Endometrial microvascular endothelial cells (primary cell): Measurements from ENCODE around the gene SPSB1. TPM values are rescaled to one million over a fixed set of nuclear protein-coding genes. Genes with fewer than 3 reads are reported as not detected.

Experiments used
- in situ Hi-C: cut with HindIII; loops from 2 replicates; pipeline ENCODE4 v1.10.0; 2017; ENCODE audit warnings: low sequenced_read_pairs, low pct_unique_long_range_greater_than_20kb; ENCODE audit errors: inconsistent ontology term
- total RNA-seq: library from RNA; depleted of rRNA; stranded (reverse); fragments of >200 nt; gene quantifications from one replicate; pipeline ENCODE4 v1.2.3, GENCODE V29; 2015; ENCODE audit errors: inconsistent ontology term

SPSB1 gene
- total RNA-seq, 1 donor from 2014 or later: 16.1 TPM

DNA sequence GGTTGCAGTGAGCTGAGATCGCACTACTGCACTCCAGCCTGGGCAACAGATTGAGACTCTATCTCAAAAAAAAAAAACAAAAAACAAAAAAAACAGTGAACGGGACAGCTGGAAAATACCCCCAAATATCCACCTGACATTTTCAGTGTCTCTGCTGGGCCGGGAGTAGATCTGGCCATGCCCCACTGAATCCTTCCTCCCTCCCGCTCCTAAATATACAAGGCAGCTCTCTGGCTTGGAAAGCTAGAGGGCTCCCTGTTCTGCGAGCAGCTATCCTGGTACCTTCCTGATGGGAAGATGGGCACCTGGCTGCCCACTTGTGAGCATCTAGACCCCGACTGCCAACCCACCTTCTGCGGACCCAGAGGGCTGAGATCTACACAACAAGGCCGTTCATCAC lies 21.4 kb downstream of the SPSB1 start:
- in situ Hi-C loops: no loop called here

DNA sequence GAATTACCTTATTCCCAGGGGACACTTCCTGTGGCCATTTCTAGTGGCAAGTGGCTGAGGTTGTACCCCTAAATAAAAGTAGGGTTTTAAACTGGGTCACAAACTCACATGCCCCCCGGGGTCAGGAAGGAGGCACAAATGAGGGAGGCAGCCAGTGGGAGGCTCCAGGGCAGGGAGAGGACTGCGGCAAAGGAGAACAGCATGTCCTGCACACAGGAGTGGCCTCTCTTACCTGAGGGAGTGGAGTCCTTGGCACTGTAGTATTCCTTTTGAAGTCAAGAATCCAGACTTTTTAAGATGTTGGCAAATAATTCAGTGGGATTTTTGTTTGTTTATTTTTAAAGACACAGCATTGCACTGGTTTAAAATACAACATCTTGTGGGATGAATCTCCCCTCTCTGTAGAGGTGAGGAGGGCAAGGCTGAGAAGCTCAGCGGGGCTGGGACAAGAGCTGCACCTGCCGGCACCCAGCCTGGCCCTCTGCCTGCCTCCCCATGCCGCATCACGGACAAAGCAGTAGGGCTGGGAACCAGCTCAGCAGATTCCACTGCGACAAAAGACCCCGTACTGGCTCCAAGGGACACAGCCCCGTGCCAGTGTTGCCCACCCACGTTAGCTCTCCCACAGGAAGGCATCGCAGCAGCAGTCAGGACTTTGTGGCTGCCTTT lies 22.2 kb downstream of the SPSB1 start:
- in situ Hi-C loops: no loop called here

DNA sequence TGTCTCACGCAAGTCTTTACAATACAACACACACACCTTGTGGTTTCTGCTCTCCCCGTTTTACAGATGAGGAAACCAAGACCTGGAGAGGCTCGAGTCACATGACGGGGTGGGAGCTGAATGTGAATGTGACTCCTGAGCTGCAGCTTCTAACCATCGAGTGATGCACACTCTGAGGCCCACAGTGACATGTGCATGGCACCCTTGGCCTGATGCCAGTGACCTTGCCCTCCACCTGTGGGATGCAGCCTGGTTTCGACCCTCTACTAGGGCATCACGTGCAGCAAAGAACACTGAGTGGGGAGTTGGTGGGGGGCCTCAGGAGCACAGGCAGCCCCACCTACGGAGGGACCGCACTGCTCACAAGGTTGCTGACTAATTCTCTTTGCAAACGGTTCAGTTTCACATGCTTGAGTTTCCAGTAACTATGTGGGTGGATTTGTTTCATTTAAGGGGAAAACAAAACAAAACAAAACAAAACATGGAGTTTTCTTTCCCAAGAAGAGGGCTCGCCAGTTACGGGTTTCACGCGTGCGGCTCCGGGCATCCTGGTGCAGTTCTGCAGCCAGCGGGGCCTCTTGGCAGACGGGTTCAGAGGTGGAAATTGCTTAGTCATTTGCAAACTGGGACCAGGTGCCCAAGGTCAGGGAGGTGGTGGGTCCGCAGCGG lies 22.9 kb downstream of the SPSB1 start:
- in situ Hi-C loops: no loop called here

DNA sequence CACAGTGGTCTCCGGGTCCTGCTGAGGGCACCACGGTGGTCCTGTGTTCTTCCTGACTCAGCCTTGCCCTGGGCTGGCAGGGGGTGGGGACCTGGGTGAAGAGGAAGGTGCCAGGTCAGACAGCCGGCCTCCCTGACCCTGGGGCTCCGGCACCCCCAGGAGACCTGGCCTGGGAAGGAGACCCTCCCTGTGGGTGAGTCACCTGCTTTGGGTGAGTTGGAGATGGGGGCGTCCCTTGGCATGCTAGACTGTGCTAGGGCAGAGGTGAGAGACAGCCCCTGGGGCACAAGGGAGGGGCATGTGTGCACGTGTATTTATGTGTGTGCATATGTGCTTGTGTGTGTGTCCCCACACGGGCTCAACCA lies 23.4 kb downstream of the SPSB1 start:
- in situ Hi-C loops: no loop called here

DNA sequence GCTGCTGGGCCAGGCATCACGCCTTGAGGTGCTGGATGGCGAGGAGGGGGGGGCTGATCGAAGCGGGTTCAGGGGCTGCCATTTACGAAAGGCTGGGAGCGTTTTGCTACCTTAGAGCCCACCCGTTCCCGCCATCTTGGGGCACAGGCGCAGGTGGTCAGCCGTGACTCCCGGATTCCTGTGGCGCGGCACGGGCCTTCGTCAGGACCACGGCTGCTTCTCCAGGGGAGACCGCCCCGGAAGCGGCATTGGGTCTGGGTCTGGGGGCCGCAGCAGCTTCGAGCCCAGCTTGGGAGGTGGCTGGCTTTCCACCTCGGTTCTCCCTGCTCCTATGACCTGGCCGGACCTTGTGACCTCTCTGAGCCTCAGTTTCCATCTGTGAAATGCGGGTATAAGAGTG lies 23.8 kb downstream of the SPSB1 start:
- in situ Hi-C loops: no loop called here

DNA sequence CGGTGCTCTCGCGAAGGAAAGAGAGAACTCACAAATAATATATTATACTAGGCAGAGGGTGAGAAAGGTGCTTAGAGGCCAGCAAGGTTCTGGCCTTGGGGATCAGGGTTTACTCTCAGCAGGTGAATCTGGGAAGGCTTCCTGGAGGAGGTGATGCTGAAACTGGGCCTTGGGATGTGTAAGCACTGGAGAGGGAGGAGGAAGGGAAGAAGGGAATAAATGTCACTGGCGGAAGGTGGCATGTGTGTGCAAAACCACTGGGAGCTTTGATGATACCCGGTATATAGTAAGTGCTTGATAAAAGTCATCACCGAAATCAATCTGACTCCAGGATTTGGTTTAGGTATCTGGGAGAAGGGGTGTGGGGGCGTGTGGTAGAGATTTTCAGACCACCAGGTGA lies 24.4 kb downstream of the SPSB1 start:
- in situ Hi-C loops: no loop called here

DNA sequence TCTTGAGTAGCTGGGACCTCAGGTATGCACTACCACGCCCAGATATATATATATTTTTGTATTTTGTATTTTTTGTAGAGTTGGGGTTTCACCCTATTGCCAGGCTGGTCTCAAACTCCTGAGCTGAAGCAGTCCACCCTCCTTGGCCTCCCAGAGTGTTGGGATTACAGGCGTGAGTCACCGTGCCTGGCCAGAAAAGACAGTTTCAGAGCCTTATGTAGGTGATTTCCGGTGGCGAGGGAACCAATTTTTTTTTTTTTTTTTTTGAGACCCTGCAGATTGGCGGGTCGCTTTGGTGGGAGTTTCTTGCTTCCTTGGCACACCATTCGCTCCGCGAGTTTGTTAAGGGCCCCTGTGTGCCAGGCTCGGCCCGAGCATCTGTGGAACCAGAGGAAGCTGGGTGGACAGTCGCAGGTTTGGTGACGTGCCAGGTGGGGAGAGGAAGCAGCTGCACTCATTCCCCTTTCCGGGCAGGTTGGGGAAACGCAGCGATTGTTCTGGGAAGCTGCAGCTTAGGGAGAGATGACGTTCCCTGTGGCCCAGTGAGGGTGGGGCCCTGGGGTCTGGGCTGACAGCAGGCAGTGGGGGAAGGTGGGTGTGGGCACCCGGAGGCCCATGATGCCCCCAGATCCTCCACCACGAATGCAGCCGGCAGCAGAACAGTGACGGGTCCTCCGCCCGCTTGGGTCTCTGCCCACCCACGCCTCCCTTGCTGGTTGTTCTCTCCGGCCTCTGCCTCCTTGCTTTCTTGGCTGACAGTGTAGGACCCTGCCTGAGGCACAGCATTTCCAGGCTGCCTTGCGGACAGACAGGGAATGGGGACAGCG lies 25.1 kb downstream of the SPSB1 start:
- in situ Hi-C loops: no loop called here

DNA sequence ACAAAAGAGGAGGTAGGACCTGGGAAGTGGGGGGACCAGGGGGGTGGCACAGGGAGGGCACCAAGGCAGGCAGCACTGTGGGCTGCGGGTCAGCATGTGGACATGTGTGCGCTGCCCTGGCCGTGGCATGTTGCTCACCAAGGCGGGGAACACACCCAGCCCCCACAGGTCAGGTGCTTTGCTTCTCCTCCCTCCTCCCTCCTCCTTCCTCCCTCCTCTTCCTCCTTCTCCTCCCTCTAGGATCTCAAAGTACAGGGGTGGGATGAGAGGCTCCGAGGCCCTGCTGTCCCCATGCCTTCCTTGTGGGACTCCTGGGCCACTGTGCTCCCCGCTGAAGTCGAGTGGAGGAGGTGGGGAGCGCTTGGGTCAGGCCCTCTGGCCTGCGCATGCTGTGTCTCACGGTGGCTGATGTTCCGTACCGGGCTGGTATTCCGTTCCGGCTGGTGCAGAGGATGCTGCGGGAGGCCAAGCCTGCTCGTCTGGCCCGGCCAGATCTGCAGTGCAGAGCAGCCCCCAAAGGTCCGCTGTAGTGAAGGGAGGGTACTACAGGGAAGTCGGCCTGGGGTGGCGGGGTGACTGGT lies 26.6 kb downstream of the SPSB1 start:
- in situ Hi-C loops: no loop called here

DNA sequence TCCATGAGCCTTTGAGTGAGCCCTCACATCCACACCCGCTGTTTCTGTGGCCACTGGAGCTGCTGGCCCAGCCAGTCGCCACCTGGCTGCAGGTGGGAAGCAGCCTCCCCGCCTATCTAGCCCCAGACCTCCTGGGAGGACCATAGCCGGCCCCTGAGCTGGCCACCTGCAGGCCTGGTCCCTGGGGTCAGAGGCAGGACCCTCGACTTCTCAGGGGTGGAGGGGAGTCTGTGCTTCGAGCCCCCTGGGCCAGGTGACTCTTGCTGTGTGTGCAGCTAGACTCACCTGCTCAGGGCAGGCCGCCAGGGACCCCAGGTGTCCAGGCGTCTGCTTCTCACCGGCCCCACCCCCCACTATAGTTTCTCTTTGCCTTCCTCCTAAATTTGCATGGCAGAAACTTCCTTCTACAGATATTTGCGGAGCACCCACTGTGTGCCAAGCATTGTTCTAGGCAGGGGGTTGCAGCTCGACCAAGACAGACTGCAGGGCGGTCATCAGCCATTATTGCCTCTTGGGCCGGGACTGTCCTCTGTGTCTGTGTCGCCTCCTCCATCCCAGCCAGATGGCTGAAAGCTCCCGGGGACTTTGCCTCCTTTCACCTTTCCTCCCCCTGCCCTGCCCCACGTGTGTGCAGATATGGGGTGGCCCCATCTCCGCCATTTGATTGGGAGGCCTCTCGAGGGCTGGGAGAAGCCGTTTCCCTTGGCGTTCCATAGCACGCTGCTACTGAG lies 27.3 kb downstream of the SPSB1 start:
- in situ Hi-C loops: no loop called here

DNA sequence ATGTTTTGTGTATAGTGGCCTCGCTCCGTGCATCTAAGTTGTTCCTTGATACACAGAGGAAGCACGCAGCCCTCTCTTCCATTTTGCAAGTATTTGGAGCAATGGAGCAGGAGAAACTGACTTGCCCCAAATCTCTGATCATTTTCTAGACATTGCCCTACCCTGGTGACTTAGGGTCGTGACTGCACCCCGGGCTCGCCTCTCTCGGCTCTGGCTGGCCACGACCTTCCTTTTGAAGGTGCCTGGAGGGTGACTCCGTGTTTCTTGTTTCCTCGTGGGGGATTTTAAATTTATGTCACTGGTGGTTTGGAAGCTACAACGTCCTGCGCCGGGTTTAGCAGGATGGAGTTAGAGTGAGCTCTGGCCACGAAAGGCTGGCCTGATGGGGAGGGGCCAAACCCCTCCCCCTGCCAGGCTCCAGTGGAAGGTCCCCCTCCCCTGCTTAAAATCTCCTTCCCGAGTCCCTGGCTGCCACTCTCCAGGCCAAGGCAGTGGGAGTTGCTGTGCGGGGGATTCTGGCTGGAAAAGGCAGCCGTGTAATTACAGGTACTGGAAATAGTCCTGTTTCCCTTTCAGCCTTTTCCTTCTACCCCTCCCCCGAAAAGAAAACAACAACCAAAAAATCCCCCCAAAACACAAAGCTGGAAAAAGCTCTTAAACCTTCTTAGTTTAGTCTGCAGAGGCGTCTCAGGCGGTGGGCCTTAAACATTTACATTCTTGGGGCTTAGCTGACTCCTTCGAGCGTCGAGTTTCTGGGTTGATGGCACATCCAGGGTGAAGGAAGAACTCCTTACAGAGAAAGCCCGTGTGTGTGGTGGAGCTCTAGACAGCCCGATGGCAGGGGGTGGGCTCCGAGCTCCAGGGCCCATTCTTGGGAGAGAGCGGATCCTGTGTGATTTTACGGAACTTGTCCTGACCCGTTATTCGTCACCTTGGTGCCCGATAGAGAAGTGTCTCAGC lies 28.1 kb downstream of the SPSB1 start:
- in situ Hi-C loops: no loop called here

DNA sequence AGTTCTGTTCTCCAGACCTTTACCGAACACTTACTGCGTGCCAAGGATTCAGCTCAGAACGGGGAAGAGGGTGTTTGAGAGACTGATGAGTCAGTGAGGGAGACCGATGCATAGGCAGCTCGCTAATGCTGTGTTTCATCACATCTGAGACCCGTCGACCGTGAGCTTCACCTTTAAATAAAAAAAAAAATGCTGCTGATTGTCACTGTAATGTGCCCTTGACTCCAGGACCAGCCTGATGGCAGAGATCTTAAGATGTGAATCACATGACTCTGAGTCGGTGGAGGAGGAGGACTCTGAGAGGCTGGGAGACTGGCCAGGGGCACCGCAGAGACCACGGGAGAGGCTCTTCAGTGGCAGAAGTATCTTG lies 28.8 kb downstream of the SPSB1 start:
- in situ Hi-C loops: no loop called here

DNA sequence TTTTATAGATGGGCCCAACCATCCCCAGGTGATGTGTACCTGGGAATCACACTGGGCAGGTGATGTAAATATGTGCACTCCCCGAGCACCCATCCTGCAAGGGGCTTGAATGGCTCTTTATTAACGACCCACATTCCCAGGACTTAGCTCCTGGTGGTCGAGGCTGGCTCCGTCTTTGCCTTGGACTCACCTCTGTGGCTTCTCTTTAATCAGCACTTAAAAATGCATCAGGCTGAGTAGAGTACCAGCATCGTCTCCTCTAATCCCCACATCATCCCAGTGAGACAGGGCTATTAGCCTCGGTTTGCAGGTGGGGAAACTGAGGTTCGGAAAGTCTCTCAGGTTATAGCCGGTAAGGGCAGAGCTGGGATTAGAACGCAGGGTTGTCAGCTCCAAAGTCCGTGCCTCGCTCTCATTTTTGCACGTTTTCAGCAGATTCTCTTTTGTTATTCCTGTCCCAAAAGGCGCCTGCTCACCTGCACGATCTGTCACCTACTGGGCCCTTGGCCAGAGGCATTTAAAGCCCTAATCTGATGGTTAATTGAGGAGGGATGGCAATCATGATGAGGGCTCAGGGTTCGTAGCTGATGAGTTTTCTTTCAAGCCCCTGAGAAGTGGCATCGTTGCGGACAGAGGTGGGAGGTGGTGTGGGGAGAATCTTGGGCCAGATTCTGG lies 29.4 kb downstream of the SPSB1 start:
- in situ Hi-C loops: no loop called here

DNA sequence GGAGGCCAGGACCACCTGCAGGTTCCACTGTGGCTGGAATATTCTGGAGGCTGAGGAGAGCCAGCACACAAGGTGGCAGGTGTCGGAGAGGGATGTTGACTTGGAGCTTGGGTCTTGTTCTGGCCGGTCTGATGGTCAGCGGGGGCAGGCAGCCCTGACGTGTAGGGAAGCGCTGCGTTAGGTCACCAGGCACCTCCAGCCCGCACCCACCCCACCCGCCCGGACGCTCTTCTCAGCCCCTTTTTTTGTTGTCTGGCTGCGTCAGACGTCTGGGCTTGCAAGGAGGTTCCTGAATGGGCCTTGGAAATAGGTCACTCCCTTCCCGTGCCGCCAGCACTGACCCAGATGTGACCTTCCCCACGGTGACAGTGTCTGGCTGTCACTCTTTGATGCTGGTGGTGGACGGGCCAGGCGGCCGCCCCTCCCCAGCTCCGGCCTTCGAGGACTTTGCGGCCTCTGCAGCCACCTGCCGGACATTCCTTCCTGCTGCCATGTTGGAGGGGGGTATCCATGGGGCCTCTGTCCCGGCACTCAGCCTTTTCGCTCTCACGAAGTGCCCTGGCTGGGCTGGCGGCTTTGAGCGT lies 30.1 kb downstream of the SPSB1 start:
- in situ Hi-C loops: no loop called here

DNA sequence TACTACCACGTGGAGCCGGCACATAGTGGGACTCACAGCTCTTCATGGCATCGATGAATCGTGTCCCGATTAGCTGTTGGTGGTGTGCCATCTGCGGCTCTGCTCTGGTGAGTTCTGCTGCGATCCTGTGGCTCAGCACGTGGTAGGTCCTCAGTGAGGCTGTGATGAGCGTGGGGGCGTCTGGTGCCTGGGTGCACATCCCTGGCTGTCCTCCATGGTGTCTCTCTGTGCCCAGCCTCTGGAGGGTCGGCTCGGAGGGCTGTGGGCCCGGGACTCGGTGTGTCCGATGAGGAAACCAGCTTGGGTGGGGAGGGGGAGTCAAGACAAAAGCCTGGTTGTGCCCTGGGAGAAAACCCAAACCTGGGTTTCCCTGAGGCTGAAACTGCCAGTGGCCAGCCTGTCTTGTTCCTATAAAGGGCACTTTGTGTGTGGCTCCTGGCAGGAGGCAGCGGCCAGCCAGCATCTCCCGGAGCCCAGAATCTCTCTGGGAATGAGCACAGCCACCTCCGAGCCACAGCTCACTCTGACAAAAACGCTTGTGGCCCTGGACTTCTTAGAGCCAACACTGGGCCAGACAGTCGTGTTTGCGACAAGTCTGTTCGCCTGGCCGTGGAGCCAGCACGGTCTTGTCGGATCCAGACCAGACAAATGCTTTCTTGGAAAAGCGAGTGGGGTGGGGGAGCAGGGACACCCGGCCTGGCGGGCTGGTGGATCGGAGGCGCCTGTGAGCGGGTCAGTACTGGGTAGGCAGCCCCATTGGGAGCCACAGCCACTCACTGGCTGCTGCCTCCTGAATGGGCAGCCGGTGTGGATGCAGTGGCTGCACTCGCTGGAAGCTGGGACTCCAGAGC lies 31.8 kb downstream of the SPSB1 start:
- in situ Hi-C loops: no loop called here

DNA sequence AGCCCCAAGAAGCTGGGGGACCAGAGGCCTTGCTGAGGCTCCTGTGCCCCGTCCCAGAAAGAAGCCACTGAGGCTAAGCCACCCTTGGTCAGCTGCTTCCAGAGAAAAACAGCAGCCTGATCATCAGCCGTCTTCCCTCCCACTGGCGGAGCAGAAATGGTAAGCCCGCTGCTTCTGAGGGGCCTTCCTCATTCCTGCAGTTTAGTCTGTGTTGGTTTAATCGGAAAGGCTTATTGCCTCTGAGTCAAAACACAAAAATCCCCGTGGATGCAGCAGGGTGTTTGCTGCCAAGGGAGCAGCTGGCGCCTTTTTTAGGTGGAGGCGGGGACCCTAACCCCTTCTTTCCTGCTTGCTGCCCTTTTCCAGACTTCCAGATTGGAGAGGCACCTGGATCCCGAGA lies 33.9 kb downstream of the SPSB1 start:
- in situ Hi-C loops: no loop called here

DNA sequence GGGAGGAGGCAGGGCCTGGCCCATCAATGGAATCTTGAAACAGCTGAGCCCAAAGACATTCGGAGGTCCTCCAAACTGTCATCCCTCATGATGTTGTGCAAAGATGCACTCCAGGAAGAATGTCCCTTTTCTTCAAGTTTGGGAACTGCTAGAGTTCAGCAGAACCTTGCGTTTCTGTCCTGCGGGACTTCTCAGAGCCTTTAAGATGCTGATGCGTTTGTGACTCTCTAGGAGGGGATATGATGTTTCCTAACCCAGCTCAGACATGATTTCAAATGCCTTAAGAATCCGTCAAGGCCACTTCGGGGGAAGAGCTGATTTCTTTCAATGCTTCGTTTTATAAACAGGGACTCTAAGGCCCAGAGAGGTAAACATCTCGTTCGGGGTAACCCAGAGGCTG lies 35.5 kb downstream of the SPSB1 start:
- in situ Hi-C loops: no loop called here
